Glutamatergic neuron (in vitro differentiated cells): ENCODE measurements around the gene DGKZ. TPM values are rescaled to one million over a fixed set of nuclear protein-coding genes. Genes with fewer than 3 reads are reported as not detected.
A peak's percentile ranks its signal among the peaks of the same experiment; 100 is the strongest.

Experiments
- DNase-seq: peaks from one replicate; pipeline ENCODE4 v3.0.0; 2022
- H3K27ac Mint-ChIP-seq: one replicate; pipeline ENCODE4 v1.8.0; 2020; ENCODE audit warnings: mild to moderate bottlenecking, mixed read lengths, inconsistent platforms; ENCODE audit not compliant: unreplicated experiment
- H3K27me3 Mint-ChIP-seq: one replicate; pipeline ENCODE4 v1.8.0; 2020; ENCODE audit warnings: mild to moderate bottlenecking, moderate library complexity, mixed read lengths, inconsistent platforms; ENCODE audit not compliant: unreplicated experiment
- H3K36me3 Mint-ChIP-seq: one replicate; pipeline ENCODE4 v1.8.0; 2020; ENCODE audit warnings: mild to moderate bottlenecking, mixed read lengths, inconsistent platforms; ENCODE audit not compliant: unreplicated experiment
- H3K4me1 Mint-ChIP-seq: one replicate; pipeline ENCODE4 v1.8.0; 2020; ENCODE audit warnings: mild to moderate bottlenecking, low read depth, mixed read lengths, inconsistent platforms; ENCODE audit not compliant: unreplicated experiment
- H3K4me3 Mint-ChIP-seq: one replicate; pipeline ENCODE4 v1.8.0; 2020; ENCODE audit warnings: mild to moderate bottlenecking, mixed read lengths, inconsistent platforms; ENCODE audit not compliant: unreplicated experiment
- H3K9me3 Mint-ChIP-seq: one replicate; pipeline ENCODE4 v1.8.0; 2020; ENCODE audit warnings: mild to moderate bottlenecking, moderate library complexity, mixed read lengths, inconsistent platforms; ENCODE audit not compliant: unreplicated experiment
- CTCF ChIP-seq: fragments of 200-600 bp; sonication (generic); IDR thresholded peaks from one replicate; pipeline ENCODE4 v1.5.0; 2021; ENCODE audit not compliant: partially characterized antibody, unreplicated experiment
- total RNA-seq: library from RNA; stranded (reverse); fragmentation: NEBNext Ultra II Directional; extraction: Animal tissue kit (Norgen Biotek cat#: 25700); gene quantifications from one replicate; pipeline ENCODE4 v1.2.1, GENCODE V29; 2021; ENCODE audit not compliant: unreplicated experiment

The DGKZ gene
- total RNA-seq, 1 donor from 2014 or later, result 60.9 TPM

- H3K27ac Mint-ChIP-seq, result no peak overlapping the region
- no peak overlapping the region for H3K4me3 Mint-ChIP-seq
- DNase-seq, result no peak
- peaks cover 2% of the 10 kb centered on the region for H3K27me3 Mint-ChIP-seq
- TF ChIP-seq CTCF, result no peak
- H3K9me3 Mint-ChIP-seq, result peaks cover 14% of the 10 kb centered on the region
- peaks cover 5% of the 10 kb centered on the region for H3K36me3 Mint-ChIP-seq
- peaks cover 30% of the 10 kb centered on the region for H3K4me1 Mint-ChIP-seq
These were observed 70.4 kb downstream of the DGKZ start for GRCh38 chr11:46417711-46418110.

GRCh38 chr11:46418751-46419150 is 71.5 kb downstream of the DGKZ start:
- Mint-ChIP-seq H3K4me1 (peaks cover 34% of the 10 kb centered on the region), H3K36me3 (peaks cover 5% of the 10 kb centered on the region), H3K4me3 (no peak overlapping the region), H3K27me3 (peaks cover 4% of the 10 kb centered on the region), H3K9me3 (peaks cover 17% of the 10 kb centered on the region), H3K27ac (no peak overlapping the region)
- TF ChIP-seq CTCF, result no peak
- no peak for DNase-seq

GRCh38 chr11:46420513-46420912 is 73.2 kb downstream of the DGKZ start:
- H3K4me3 Mint-ChIP-seq, result no peak overlapping the region
- peaks cover 34% of the 10 kb centered on the region for H3K4me1 Mint-ChIP-seq
- peaks cover 5% of the 10 kb centered on the region for H3K36me3 Mint-ChIP-seq
- no peak for DNase-seq
- TF ChIP-seq CTCF, result no peak
- H3K9me3 Mint-ChIP-seq, result peaks cover 18% of the 10 kb centered on the region
- H3K27me3 Mint-ChIP-seq, result peaks cover 4% of the 10 kb centered on the region
- no peak overlapping the region for H3K27ac Mint-ChIP-seq

GRCh38 chr11:46421257-46421880 is 74.1 kb downstream of the DGKZ start:
- peaks cover 5% of the 10 kb centered on the region for H3K36me3 Mint-ChIP-seq
- TF ChIP-seq CTCF, result no peak
- no peak overlapping the region for H3K27ac Mint-ChIP-seq
- H3K27me3 Mint-ChIP-seq, result peaks cover 4% of the 10 kb centered on the region
- H3K4me1 Mint-ChIP-seq, result peaks cover 33% of the 10 kb centered on the region
- H3K9me3 Mint-ChIP-seq, result peaks cover 18% of the 10 kb centered on the region
- no peak overlapping the region for H3K4me3 Mint-ChIP-seq
- no peak for DNase-seq

GRCh38 chr11:46422588-46422987 is 75.3 kb downstream of the DGKZ start:
- TF ChIP-seq CTCF, result no peak
- peaks cover 42% of the 10 kb centered on the region for H3K4me1 Mint-ChIP-seq
- H3K9me3 Mint-ChIP-seq, result peaks cover 18% of the 10 kb centered on the region
- peak overlapping the region; percentile 39 for H3K27ac Mint-ChIP-seq
- H3K4me3 Mint-ChIP-seq, result peak overlapping the region; percentile 43
- peaks cover 5% of the 10 kb centered on the region for H3K36me3 Mint-ChIP-seq
- DNase-seq, result no peak
- peaks cover 4% of the 10 kb centered on the region for H3K27me3 Mint-ChIP-seq
